ENCODE data around the gene TRPM2.

TRPM2 gene

DNA sequence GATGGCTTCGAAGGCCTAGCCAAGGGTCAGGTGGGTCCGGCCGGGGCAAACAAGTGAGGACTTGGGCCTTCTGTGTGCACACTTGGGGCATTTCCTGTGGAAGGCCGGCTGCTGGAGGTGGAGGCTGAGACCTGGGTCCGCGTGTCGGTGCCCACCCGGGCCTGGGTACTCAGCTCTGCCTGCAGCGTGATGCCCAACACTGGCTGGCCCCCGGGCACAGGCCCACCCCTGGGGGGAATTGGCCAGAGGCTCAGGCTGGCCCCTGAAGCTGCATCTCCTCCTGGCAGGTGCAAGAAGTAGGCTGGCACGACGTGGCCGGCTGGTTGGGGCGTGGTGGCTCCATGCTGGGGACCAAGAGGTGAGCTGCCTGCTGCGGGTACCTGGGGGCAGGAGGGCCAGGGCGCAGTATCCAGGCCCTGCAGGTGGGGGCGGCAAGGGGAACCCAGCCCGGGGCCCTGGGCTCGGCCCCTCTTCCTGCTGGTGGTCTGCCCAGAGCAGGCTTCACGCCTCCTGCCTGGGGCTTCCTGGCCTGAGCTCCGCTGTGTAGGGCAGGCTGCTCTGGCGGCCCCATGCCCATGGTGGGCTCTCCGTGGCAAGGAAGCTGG lies 31.5 kb upstream of the TRPM2 start:
- intact Hi-C loops (cut with DNase I): loop anchor here (2.0 kb wide), 1 partner anchor 47 kb away; no protein-coding TSS in a partner anchor
- DNase-seq: no peak

DNA sequence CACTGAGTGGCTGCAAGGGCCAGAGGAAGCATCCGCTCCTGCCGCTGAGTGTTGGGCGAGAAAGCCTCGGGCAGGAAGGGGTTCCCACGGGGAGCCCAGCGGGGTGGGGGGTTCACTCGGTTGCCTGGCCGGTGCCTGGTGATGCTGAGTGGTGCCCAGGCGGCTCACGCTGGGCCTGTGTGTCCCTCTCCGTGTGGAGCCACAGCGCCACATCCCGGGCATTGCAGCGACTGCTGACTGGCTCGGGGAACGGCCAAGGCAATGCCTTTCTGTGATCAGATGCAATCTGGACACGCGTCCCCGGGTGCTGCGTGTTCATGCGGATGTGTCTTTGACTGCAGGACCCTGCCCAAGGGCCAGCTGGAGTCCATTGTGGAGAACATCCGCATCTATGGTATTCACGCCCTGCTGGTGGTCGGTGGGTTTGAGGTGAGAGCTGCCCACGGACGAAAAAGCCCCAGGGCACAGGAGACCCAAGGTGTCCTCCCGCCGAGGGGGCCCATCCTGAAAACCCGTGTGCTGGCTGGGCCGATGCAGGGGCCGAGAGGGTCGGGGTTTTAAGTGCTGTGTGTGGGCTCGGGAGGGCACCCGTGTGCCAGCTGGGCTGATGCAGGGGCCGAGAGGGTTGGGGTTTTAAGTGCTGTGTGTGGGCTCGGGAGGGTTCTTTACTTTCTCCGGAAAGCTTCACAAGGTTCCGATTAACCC lies 30.6 kb upstream of the TRPM2 start:
- intact Hi-C loops (cut with DNase I): no loop called here
- DNase-seq: no peak

DNA sequence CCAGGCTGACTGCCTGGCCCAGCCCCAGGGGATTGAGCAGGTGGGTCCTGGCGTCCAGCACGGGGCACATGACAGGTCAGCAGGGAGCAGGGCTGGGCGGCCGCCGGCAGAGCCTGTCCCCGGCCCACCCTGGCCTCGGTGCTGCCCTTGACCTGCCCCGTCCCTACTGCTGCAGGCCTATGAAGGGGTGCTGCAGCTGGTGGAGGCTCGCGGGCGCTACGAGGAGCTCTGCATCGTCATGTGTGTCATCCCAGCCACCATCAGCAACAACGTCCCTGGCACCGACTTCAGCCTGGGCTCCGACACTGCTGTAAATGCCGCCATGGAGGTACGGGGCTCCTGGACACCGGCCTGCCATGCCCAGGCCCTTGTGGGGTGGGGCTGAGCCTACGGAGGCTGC lies 29.8 kb upstream of the TRPM2 start:
- no peak for DNase-seq
- intact Hi-C loops (cut with DNase I): no loop called here

DNA sequence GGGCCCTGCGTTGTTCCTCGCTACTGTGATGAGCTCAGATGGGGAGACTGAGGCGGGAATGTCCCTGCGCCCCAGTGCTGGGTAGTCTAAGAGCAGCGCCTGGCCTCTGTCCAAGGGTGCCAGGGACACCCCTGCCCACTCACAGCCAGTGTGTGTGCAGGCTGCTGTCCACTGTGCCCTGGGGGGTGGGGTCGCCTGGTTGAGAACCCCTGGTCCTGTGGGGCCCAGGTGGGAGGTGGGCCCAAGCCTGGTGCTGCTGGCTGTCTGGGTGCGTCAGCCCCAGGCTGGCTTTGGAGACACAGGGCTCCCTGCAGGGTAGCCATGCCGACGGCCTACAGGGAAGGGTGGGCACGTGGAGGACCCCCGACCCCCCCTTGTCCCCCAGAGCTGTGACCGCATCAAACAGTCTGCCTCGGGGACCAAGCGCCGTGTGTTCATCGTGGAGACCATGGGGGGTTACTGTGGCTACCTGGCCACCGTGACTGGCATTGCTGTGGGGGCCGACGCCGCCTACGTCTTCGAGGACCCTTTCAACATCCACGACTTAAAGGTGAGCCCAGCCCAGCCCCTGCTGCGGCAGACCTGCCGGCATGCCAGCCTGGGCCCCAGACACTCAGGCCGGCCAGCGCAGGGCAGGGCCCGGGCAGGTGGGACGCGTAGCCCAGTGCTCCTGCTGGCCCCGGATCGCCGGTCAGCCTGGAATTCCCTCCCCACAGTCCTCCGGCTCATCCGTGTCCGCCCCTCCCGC lies 29.1 kb upstream of the TRPM2 start:
- intact Hi-C loops (cut with DNase I): no loop called here
- DNase-seq: no peak

DNA sequence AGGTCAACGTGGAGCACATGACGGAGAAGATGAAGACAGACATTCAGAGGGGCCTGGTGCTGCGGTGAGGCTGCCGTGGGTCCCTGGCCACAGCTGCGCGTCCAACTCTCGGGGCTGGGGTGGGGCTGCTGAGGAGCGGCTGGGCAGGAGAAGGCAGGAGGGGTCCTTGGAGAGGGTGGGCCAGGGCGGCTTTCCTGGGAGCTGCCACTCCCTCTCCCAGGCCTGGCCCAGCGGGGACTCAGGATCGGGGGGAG lies 28.6 kb upstream of the TRPM2 start:
- DNase-seq: no peak
- intact Hi-C loops (cut with DNase I): no loop called here

DNA sequence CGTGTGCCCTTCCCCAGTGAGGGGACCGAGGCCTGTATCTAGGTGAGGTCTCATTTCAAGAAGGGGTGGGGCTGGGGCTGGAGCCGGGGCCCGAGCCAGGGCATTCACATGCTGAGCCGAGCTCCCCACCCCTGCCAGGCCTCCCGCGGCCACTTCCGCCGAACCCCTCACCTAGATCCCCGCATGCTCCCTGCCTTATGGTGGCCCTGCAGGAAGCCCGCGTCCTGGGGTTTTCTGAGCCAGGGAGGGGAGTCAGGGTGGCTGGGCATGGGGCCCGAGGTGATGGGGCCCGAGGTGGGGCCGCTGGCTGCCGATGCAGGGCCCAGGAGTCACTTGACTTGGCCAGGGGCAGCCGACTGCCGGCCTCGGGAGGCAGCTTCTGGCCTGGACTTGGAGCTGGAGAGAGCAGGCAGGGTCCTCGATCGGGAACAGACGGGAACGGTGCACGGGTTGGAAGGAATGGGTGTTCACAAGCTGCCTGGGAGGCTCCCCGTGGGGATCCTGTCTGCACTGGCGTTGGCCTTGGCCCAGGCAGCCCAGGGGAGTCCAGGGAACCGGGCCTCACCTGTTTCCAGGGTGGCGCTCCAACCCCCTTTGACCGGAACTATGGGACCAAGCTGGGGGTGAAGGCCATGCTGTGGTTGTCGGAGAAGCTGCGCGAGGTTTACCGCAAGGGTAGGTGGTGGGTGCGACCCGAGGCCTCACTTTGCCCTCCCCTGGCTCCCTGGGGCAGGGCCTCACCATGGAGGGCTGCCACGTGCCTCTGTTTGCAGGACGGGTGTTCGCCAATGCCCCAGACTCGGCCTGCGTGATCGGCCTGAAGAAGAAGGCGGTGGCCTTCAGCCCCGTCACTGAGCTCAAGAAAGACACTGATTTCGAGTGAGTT lies 27.8 kb upstream of the TRPM2 start:
- no peak for DNase-seq
- intact Hi-C loops (cut with DNase I): no loop called here

DNA sequence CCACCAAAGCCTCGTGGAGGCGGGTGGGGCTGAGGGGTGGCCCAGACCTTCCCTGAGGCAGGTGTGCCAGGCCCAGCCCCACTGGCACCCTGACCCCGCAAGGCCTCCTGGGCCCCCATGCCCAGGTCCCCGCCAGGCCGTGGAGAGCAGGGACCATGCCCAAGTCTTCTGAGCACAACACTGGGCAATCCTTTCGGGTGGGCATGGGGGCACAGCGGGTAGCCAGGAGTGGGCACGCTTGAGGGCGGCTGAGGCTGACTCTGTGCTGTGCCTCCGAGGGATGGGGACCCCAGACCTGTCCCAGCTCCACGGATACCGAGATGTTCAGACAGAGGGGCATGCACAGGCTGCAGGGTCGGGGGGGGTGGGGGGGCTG lies 27.2 kb upstream of the TRPM2 start:
- intact Hi-C loops (cut with DNase I): no loop called here

DNA sequence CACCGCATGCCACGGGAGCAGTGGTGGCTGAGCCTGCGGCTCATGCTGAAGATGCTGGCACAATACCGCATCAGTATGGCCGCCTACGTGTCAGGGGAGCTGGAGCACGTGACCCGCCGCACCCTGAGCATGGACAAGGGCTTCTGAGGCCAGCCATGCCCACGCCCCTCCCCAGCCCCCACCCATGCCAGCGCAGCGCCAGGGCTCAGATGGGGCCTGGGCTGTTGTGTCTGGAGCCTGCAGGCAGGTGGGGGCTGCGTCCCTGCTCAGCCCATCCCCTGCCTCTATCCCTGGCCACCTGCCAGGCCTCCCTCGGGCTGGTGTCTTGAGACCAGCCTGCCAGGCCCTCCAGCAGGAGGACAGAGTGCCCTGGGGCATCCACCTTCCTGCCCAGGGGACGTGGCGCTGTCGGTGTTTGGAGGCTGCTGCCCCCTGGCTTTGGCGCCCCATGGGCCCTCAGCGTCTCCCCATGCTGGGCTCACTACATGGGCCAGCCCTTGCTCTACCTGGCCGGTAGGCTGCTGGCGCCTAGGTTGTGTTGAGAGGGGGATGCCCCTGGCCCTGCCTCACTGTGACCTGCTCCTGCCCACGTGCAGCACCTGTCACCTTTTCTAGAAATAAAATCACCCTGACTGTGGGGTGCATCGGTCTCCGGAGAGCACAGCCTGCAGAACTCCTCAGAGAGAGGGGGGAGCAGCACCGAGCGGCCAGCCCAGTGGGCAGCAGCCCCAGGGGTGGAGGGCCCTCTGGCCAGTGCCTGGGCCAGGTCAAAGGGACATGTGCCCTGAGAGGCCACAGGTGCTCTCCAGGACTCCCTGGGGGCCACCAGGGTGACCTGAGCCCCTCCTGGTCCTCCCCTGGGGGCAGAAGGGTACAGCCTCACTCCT lies 26.5 kb upstream of the TRPM2 start:
- intact Hi-C loops (cut with DNase I): no loop called here
- DNase-seq: no peak

More for the DNA sequence above, 27.2 kb upstream of the TRPM2 start:
- DNase-seq: no peak

DNA sequence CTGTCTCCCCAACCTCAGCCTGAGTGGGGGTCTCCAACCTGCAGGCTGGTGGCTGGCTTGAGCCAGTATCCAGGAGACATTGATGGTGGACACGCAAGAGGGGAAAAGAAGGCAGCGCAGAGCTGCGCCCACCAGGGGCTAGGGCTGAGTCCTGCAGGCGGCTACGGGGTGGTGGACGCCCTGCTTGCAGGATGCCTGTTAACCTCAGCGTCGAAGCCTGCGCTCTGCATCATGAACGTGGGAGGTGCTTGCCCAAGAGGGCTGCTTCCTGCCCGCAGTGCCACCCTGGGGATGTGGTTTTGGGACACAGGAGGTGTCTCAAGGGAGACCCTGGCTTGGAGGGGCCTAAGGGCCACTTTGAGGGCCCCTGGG lies 25.8 kb upstream of the TRPM2 start:
- no peak for DNase-seq
- intact Hi-C loops (cut with DNase I): no loop called here

DNA sequence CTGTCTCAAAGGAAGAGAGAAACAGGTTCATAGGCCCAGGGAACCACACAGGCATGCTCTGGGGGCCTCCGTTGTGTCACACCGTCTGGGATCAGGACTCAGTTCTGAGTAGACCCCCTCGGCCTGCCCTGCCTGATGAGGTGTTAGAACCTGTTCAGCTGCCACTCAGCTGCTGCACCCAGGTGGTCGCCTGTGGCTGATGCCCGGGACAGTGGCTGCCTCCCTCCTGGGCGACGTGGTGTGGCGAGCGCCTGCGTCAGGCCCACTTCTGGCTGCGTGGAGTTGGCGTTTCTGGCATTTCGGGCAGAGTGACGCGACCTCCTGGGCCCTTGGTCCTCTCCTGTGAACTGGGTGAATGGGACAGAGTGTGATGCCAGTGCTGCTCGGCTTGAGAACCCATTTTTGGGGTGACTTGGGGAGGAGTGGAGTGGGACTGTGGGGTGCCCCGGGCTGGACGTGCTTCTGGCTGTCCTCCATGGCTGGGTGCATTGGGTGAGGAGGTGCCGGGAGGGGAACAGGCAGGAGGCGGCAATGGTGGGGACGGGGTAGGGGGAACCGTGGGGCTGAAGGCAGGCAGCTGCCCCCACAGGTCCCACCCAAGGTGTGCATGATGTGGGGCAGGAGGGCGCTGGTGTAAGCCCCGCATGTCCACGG lies 25.1 kb upstream of the TRPM2 start:
- intact Hi-C loops (cut with DNase I): no loop called here
- no peak for DNase-seq

DNA sequence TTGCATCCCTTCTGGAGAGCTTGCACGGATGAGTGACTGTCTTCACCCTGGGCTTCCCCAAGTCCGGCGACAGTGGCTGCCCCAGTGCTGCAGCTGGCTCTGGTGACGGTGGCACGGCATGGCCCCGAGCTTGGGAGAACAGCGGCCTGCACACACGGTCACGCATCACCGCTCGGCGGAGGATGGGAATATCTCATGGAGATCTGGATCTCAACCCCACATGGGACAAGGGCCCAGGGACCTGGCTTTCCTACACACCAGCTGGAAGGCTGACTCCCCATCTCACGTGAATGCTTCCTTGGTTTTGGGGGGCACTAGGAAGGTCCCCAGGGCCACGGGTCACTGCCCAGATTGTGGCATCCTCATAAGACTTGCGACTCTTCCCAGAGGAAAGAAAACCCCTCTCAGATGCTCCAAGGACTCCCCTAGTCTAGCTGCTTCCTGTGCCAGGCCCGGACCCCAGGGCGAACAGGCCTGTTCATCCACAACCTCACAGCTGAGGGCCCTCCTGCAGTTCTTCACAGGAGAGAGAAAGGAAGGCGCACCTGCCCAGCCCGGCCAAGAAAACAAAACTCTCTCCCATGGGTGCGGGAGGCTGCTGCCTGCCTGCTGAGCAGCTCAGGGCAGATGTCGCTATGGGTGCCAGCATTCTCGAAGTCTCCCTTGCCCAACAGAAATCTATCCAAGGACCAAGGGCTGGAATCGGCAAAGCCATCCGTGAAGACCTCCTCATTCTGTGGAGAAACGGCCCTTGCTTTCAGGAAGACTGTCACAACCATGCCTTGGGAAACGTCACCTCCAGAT lies 24.1 kb upstream of the TRPM2 start:
- intact Hi-C loops (cut with DNase I): no loop called here
- peak in 4 of 10 donors; percentile 32 to 93 (median 48) for DNase-seq

DNA sequence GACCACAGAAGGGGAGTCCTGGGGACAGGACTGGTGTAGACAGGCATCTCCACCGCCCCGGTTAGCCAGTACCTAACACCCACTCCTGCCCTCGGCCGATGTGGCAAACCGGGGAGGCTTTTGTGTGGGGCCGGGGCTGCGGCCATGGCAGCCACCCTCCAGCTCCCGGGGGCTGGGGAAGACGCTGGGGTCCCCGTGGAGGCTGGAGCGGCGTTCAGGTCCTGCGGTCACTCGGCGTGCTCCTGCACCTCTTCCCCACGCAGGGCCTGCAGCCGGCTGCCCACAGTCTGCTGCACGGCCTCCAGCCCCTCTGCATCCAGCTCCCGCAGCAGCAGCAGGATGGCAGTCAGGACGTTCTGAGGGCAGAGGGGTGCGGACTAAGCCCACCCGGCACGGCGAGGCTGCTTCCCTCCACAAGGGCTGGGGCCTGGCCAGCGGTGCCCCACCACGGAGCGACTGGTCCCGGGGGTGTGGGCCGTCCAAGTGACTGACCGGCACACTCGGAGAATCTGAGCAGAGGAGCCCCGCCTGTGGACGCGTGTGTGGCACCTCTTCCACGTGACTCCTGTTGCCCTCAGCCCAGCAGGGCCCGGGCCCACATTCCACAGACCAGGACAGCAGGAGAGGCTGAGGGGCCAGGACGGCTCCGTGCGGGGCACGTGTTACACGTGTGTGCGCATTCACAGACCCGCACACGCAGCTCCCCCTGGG lies 23.3 kb upstream of the TRPM2 start:
- no peak for DNase-seq
- intact Hi-C loops (cut with DNase I): no loop called here

DNA sequence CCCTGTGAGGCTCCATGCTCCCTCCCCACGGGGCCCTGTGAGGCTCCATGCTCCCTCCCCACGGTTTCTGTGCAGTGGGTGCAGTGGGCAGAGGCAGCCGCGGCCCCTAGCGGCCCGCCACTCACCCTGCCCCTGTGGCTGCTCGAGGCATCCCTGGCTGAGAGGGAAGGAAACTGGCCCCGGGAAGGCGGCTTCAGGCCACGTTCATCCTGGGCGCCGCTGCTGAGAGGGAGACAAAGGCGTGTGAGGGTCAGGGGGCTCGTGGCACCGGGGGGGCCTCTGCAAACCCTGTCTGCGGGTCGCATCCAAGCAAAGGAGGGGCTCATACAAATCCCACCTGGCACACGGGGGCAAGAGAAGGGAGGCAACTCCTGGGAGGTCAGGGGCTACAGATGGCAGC lies 22.7 kb upstream of the TRPM2 start:
- intact Hi-C loops (cut with DNase I): no loop called here
- DNase-seq: no peak

DNA sequence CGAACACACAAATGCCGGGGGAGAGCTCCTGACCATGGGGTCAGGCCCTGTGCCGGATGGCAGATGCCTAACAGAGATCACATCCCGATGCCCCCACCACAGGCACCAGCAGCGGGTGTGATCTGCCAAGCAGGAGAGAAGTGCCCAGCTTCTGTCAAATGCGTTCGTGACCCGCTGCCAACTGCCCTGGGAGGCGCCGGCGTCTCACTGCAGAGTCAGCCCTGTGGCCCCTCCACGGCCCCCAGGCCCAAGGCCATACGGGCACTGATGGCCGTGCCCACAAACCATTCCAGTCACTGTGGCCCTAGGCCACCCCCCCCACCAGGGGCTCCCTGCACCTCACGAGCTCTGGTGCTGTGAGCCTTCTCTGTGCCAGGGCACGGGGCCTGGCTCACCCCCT lies 22.2 kb upstream of the TRPM2 start:
- DNase-seq: no peak

DNA sequence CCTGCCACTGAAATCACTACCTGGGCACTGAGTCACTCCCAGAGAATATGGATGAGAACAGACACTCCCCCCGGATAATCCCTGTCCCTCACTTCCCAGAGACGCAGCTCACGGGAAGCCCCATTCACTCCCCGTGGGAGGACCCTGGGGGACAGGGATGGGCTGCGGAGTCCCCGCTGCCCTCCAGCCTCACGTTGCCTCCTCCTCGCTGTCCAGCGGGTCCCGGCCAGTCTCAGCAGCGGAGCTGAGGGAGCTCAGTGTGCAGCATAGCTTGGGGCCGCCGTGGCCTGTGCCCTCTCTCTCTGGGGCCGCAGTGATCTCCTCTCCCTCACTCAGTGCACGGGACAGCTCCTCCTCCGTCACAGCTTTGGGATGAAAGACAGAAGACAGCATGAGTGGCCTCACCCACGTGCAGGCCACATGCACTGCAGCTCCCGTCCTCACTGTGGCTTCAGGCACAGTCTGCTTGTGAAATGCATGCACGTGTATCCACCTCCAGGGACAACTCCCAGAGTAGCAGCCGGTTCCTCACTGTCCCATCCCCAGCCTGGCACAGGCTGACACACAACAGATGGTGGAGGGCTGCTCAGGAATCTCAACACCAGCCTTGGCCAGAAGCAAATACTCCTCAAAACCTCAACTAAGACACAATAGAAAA lies 21.6 kb upstream of the TRPM2 start:
- DNase-seq: peak in 5 of 10 donors; percentile 35 to 92 (median 52)
- intact Hi-C loops (cut with DNase I): no loop called here

More for the DNA sequence above, 22.2 kb upstream of the TRPM2 start:
- intact Hi-C loops (cut with DNase I): no loop called here

DNA sequence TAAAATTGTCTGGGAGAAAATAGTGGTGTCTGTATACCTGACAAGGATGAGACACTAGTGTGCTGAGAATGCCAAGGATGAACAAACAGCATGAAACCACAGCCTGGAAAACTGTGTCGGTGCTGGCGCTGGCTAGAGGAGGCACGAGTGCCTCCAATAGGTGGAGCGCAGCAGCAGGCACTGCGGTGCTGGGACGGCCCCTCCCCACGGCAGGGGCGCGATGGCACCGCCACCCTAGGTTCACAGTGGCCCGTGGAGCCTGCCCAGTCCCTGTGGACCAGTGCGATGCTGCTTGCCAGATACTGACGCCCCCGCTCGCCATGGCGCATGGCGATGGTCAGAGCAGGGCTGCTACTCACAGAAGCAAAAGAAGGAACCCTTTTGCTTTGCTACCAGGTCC lies 21.0 kb upstream of the TRPM2 start:
- intact Hi-C loops (cut with DNase I): no loop called here
- DNase-seq: no peak

DNA sequence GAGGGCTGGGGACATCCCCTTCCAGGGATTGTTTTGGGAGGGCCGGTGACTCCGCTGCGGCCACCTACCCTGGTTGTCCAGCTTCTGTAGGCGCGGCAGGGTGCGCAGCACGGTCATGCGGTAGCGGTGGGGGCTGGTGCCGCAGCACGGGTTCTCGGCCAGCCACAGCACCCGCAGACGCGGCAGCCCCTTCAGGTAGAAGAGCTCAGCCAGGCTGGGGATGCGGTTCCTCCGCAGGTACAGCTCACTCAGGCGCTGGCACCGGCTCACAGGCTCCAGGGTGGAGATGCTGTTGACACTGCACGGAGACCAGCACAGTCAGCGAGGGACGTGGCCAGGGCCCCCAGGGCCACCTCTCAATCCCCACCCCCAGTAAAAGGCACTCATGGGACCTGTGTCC lies 20.5 kb upstream of the TRPM2 start:
- intact Hi-C loops (cut with DNase I): no loop called here

More for the DNA sequence above, 20.5 kb upstream of the TRPM2 start:
- no peak for DNase-seq
